Endothelial cell of umbilical vein (primary cell): ENCODE measurements around the gene PAPLN. TPM values are rescaled to one million over a fixed set of nuclear protein-coding genes. Genes with fewer than 3 reads are reported as not detected.

ENCODE experiments used
- BruUV-seq: library from RNA; stranded (reverse); fragments of 400-500 nt; replicated peaks from 2 replicates; lab custom pipeline; 2021; lab: Mats Ljungman, UMichigan
- CTCF ChIA-PET: fragments of 300-600, 350-600 bp; sonication (Branson Sonifier 250); formaldehyde crosslinking; loops from one replicate; lab custom pipeline; 2021; ENCODE audit warnings: antibody characterized with exemption, inconsistent platforms; lab: Charles Lee
- POLR2A ChIA-PET: fragments of 300-600, 350-600 bp; sonication (Branson Sonifier 250); formaldehyde crosslinking; loops from one replicate; lab custom pipeline; 2021; ENCODE audit warnings: antibody characterized with exemption, inconsistent platforms; lab: Charles Lee
- DNase-seq: peaks from one replicate; pipeline ENCODE4 v3.0.0-alpha.2; 2011; ENCODE audit warnings: low read depth, low spot score
- FAIRE-seq: peaks from 2 replicates; lab custom pipeline; 2011; peaks lifted over from hg19 to GRCh38; lab: Jason Lieb, UNC
- H2AFZ ChIP-seq: 2 replicates; pipeline ENCODE4 v1.6.0; 2012; ENCODE audit warnings: low read depth, low read length, control low read depth, inconsistent platforms
- H3K27ac ChIP-seq: 2 replicates; pipeline ENCODE4 v1.5.1; 2011; ENCODE audit warnings: low read depth, mild to moderate bottlenecking, control low read depth, low read length, moderate library complexity; ENCODE audit not compliant: insufficient read depth
- H3K27me3 ChIP-seq, 2 experiments: 2 replicates each; pipeline versions ENCODE4 v1.6.0 to v1.6.1; 2011; ENCODE audit warnings: low read length in 2 of 2, mixed read lengths in 1 of 2; ENCODE audit not compliant: control insufficient read depth in 2 of 2, insufficient read depth in 2 of 2
- H3K36me3 ChIP-seq, 2 experiments: 2 replicates in 1 of 2; 3 replicates in 1 of 2; pipeline ENCODE4 v1.5.1; 2011; ENCODE audit warnings: low read length in 2 of 2, mild to moderate bottlenecking in 1 of 2, moderate library complexity in 1 of 2; ENCODE audit not compliant: control insufficient read depth in 2 of 2, insufficient read depth in 2 of 2; ENCODE audit errors: extremely low read depth in 1 of 2
- H3K4me1 ChIP-seq: 3 replicates; pipeline ENCODE4 v1.5.1; 2011; ENCODE audit warnings: mild to moderate bottlenecking, low read length; ENCODE audit not compliant: control insufficient read depth, insufficient read depth; ENCODE audit errors: extremely low read depth
- H3K4me2 ChIP-seq: 2 replicates; pipeline ENCODE4 v1.6.1; 2011; ENCODE audit warnings: low read length, control low read depth, mixed read lengths; ENCODE audit not compliant: insufficient read depth
- H3K4me3 ChIP-seq, 3 experiments: fragments of 200-600 bp in 1 of 3; sonication (generic), shearing (Covaris generic) in 1 of 3; replicated peaks in 1 of 3; 2 replicates each; pipeline ENCODE4 v1.5.1; 2011 to 2016; ENCODE audit warnings: control low read depth in 3 of 3, low read length in 3 of 3, mild to moderate bottlenecking in 2 of 3, inconsistent platforms in 1 of 3, low read depth in 1 of 3, moderate library complexity in 1 of 3; ENCODE audit not compliant: insufficient read depth in 1 of 3
- H3K79me2 ChIP-seq: 2 replicates; pipeline ENCODE4 v1.6.0; 2012; ENCODE audit warnings: low read length, inconsistent platforms; ENCODE audit not compliant: control insufficient read depth, insufficient read depth
- H3K9ac ChIP-seq: replicated peaks from 2 replicates; pipeline ENCODE3; 2011; ENCODE audit warnings: low read length, control low read depth; ENCODE audit not compliant: insufficient read depth; ENCODE audit errors: extremely low read depth
- H3K9me1 ChIP-seq: replicated peaks from 3 replicates; pipeline ENCODE4 v1.6.0; 2011; ENCODE audit warnings: mild to moderate bottlenecking, low read length; ENCODE audit not compliant: control insufficient read depth, insufficient read depth; ENCODE audit errors: extremely low read depth
- H3K9me3 ChIP-seq: replicated peaks from 2 replicates; pipeline ENCODE4 v1.5.1; 2012; ENCODE audit warnings: low read length, inconsistent platforms; ENCODE audit not compliant: control insufficient read depth, insufficient read depth
- H4K20me1 ChIP-seq: replicated peaks from 2 replicates; pipeline ENCODE3; 2011; ENCODE audit warnings: mild to moderate bottlenecking, low read length; ENCODE audit not compliant: control insufficient read depth, insufficient read depth; ENCODE audit errors: extremely low read depth
- EZH2 ChIP-seq: IDR thresholded peaks from 2 replicates; pipeline ENCODE4 v1.6.1; 2012; ENCODE audit warnings: borderline replicate concordance, low read depth, mild to moderate bottlenecking, moderate library complexity, low read length, inconsistent platforms; ENCODE audit not compliant: severe bottlenecking
- FOS ChIP-seq: IDR thresholded peaks from 2 replicates; pipeline ENCODE4 v1.6.1; 2011; ENCODE audit warnings: mild to moderate bottlenecking, low read length, moderate library complexity, borderline replicate concordance; ENCODE audit not compliant: insufficient read depth
- GATA2 ChIP-seq: IDR thresholded peaks from 2 replicates; pipeline ENCODE4 v1.7.0; 2011; ENCODE audit warnings: low read depth, mild to moderate bottlenecking, moderate library complexity, mixed read lengths, low read length; ENCODE audit not compliant: insufficient read length, insufficient read depth
- JUN ChIP-seq: IDR thresholded peaks from 2 replicates; pipeline ENCODE4 v1.6.1; 2011; ENCODE audit warnings: borderline replicate concordance, low read depth; ENCODE audit not compliant: insufficient read length, insufficient read depth
- MYC ChIP-seq: IDR thresholded peaks from one replicate; pipeline ENCODE4 v1.6.1; 2011; ENCODE audit warnings: mild to moderate bottlenecking, low read depth, low read length
- POLR2A ChIP-seq: IDR thresholded peaks from 2 replicates; pipeline ENCODE4 v1.6.1; 2012; ENCODE audit warnings: low read depth, mild to moderate bottlenecking, control low read depth, low read length
- POLR2AphosphoS5 ChIP-seq: IDR thresholded peaks from 2 replicates; pipeline ENCODE4 v1.6.1; 2012; ENCODE audit warnings: low read depth, mild to moderate bottlenecking, control low read depth, low read length, moderate library complexity; ENCODE audit not compliant: insufficient read depth
- dilution Hi-C: fragments of 300-500 bp; cut with MboI; formaldehyde crosslinking; loops from one replicate; pipeline ENCODE4 v1.15.0; 2019; ENCODE audit warnings: low sequenced_read_pairs; ENCODE audit not compliant: extremely low pct_ligation_motif_present
- intact Hi-C: fragments of 100-400 bp; cut with micrococcal nuclease; formaldehyde crosslinking; loops from one replicate; pipeline ENCODE4 v1.10.0; 2022
- polyA plus RNA-seq, 4 experiments: library from polyadenylated mRNA; depleted of rRNA in 3 of 4; stranded (reverse) in 3 of 4; unstranded in 1 of 4; fragments of >200 nt; gene quantifications; 2 replicates each; pipeline versions ENCODE4 v1.2.1 to v1.2.3, GENCODE V29; 2011 to 2012; ENCODE audit warnings: missing spikeins in 1 of 4
- total RNA-seq: library from RNA; stranded (reverse); gene quantifications from 2 replicates; pipeline ENCODE4 v1.2.3, GENCODE V29; 2021
- TF ChIP-seq, protein P1 (sequence below): IDR thresholded peaks from 2 replicates; pipeline ENCODE4 v1.6.1; 2011; ENCODE audit not compliant: insufficient read depth, insufficient read length
- TF ChIP-seq, protein P2 (sequence below), 2 donors: IDR thresholded peaks; 1 replicate in 1 of 2; 2 replicates in 1 of 2; pipeline ENCODE4 v1.5.1; 2011; ENCODE audit warnings: low read length in 2 of 2, mild to moderate bottlenecking in 2 of 2, moderate library complexity in 2 of 2, control low read depth in 1 of 2, inconsistent platforms in 1 of 2, low read depth in 1 of 2; ENCODE audit not compliant: insufficient read depth in 1 of 2; ENCODE audit errors: extremely low read depth in 1 of 2

Gene PAPLN
- total and polyA plus RNA-seq, 2 donors (not counting 3 experiments of a cell fraction or from before 2014, with no cell fraction given) = 5.5 to 6.4 TPM

DNA sequence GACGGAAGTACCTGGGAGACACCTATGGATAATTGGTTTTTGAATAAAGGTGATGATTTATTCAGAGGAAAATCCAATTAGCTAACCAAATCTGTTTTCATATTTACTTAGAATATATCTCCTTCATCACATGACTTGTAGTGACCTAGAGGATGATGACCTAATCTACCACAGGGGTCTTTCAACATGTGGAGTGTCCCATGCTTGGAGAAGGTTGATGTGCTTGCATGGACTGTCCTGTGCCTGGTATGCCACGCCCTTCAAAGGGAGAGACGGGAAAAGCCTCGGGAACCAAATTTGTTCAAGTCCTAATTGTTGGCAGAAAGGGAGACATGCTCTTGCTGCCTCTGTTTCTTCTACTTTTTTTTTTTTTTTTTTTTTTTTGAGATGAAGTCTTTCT lies 11.8 kb upstream of the PAPLN start:
- Histone ChIP-seq H3K79me2 (no peaks in the 10 kb centered on the region), H3K9ac (no peak overlapping the region), H3K4me3 (no peak overlapping the region), H3K27ac (no peak overlapping the region), H2AFZ (no peak overlapping the region), H3K9me3 (no peaks in the 10 kb centered on the region), H3K9me1 (no peaks in the 10 kb centered on the region), H3K27me3 (no peaks in the 10 kb centered on the region), H3K4me1 (peaks cover 37% of the 10 kb centered on the region), H3K36me3 (peaks cover 0 to 2% of the 10 kb centered on the region in 2 experiments), H4K20me1 (no peaks in the 10 kb centered on the region), H3K4me2 (no peak overlapping the region)
- intact Hi-C loops (no loop called here), dilution Hi-C loops (no loop called here)
- DNase-seq (no peak), FAIRE-seq (no peak)
- CTCF ChIA-PET = interaction anchor here (1.0 kb wide), 1 partner anchor 17 kb away, joined by 3 read pairs; no protein-coding TSS in a partner anchor
- no peak for TF ChIP-seq FOS
- TF ChIP-seq GATA2 = no peak
- no peak for TF ChIP-seq POLR2A
- TF ChIP-seq JUN = no peak
- TF ChIP-seq, protein P1, sequence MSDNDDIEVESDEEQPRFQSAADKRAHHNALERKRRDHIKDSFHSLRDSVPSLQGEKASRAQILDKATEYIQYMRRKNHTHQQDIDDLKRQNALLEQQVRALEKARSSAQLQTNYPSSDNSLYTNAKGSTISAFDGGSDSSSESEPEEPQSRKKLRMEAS = no peak
- TF ChIP-seq, protein P2, sequence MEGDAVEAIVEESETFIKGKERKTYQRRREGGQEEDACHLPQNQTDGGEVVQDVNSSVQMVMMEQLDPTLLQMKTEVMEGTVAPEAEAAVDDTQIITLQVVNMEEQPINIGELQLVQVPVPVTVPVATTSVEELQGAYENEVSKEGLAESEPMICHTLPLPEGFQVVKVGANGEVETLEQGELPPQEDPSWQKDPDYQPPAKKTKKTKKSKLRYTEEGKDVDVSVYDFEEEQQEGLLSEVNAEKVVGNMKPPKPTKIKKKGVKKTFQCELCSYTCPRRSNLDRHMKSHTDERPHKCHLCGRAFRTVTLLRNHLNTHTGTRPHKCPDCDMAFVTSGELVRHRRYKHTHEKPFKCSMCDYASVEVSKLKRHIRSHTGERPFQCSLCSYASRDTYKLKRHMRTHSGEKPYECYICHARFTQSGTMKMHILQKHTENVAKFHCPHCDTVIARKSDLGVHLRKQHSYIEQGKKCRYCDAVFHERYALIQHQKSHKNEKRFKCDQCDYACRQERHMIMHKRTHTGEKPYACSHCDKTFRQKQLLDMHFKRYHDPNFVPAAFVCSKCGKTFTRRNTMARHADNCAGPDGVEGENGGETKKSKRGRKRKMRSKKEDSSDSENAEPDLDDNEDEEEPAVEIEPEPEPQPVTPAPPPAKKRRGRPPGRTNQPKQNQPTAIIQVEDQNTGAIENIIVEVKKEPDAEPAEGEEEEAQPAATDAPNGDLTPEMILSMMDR (IDR thresholded peaks at IDR 0.05; ENCODE audit: extremely low read depth in 1 of 2, insufficient read depth in 1 of 2, low read depth in 1 of 2, low read length in 2 of 2) = no peak
- no peak for TF ChIP-seq EZH2
- no peak for TF ChIP-seq MYC
- no peak for TF ChIP-seq POLR2AphosphoS5
- BruUV-seq = no TSS peak
- POLR2A ChIA-PET = no interaction called here
